HG03460 (cell line): Measurements from ENCODE around the gene FHOD3.

Source experiments
- ATAC-seq: cut with Tn5 transposase; IDR thresholded peaks from one replicate; pipeline ENCODE4 v1.9.1; 2021; ENCODE audit not compliant: unreplicated experiment

The FHOD3 gene

GRCh38 chr18:36403896-36404820, 106.6 kb downstream of the FHOD3 start:
- no peak for ATAC-seq

DNA sequence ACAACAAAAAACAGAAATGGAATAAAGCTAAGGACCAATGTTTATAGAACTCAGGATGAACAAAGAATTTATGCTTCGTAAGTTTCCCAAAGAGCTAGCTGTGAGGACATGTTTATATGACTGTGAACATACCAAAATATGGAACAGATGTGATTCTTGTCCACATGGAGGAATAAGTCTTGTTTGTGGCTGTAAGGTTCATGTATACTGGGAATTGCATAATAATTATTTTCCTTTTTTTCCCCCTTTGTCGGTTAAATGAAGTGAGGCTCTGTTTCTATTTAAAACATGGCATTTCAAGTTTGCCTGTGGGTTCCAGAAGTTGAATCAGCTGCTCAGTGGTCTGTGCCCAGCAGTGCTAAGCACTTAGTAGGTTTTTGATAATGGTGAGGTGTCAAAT, 108.1 kb downstream of the FHOD3 start:
- ATAC-seq: no peak

GRCh38 chr18:36406805-36407204, 109.3 kb downstream of the FHOD3 start:
- ATAC-seq: no peak

GRCh38 chr18:36408606-36409005, 111.1 kb downstream of the FHOD3 start:
- ATAC-seq: no peak

DNA sequence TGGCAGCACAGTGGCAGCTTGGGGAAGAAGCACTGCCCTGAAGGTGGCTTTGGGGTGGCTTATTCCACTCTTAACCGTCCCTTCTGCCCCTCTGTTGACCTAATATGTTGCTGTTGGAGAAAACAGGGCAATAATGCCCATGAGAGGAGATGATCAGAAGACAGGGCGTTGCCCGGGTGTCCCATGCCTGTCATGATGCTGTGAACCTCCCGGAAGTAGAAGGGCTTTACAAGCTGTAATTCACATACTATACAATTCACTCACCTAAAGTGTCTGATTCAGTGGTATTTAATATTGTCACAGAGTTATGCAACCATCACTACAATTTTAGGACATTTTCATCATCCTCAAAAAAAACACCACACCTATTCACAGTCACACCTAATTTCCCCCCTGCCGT, 112.3 kb downstream of the FHOD3 start:
- ATAC-seq: no peak

GRCh38 chr18:36410346-36410745, 112.8 kb downstream of the FHOD3 start:
- ATAC-seq: no peak

DNA sequence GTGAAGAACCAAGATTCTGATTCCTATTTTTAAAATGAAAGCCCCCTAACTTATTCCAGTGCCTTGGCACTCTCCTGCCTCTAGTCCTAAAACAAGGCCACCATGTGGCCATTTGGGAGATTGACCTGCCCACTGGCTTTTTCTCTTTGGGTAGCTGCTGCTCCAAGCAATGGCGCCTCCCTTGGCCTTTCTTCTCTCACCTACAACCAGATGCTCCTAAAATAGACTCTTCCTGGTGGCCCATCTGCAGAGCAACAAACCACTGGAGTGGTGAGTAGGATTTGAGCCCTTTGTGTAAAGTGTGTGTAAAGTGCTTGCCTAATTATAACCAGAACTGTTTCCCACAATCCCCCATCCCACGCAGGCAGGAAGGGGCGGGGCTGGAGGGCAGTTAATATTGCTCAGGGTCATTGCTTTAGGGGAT, 114.2 kb downstream of the FHOD3 start:
- ATAC-seq: no peak

DNA sequence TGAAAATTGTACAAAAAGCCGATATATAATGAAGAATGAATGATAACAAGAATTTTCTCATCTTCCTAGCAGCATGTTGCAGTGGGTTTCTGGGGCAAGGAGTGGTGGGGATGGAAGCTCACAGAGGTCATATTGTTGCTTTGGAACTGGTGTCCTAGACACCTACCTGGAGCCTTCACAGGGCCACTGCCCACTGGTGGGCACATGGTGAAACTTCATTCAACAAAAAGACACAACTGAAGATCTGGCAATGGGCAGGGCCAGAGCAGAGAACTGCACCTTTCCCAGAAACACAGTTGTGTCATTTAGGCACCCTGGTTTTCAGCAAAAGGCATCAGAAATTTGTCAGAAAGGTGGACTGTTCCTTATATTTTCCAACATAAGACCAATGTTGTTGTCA, 115.3 kb downstream of the FHOD3 start:
- ATAC-seq: no peak

- ATAC-seq: no peak
These were observed 117.7 kb downstream of the FHOD3 start for GRCh38 chr18:36415171-36415570.

GRCh38 chr18:36415625-36416024, 118.1 kb downstream of the FHOD3 start:
- ATAC-seq: no peak

- ATAC-seq: no peak
These were observed 121.8 kb downstream of the FHOD3 start for GRCh38 chr18:36419188-36419899.

DNA sequence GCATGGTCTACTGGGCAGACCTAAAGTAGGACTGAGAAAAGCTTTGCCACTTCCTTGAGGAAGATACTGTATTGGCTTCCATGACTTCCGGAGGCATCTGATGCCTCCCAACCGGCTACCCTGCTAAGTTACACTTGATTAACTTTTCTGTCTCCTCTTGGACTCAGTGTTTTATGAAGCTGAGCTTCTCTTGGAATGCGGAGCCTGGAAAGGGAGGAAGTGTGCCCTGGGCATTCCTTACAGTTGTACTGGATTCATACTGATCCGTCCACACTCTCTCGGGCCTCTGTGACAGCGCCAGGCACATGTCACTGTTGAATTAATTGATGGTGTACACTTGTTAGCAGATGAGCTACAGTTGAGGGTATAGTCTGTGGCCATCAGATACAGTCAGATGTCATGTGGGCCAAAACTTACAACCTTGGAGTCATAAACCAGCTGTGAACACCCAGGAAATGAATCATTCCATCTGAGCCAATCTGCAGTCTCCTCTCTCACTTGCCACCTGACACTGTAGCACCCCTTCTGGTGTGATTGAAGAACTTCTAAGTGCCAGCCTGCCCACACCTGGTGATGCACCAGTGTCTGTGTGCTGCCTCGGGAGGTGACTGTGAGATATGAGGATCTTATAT, 122.5 kb downstream of the FHOD3 start:
- no peak for ATAC-seq

DNA sequence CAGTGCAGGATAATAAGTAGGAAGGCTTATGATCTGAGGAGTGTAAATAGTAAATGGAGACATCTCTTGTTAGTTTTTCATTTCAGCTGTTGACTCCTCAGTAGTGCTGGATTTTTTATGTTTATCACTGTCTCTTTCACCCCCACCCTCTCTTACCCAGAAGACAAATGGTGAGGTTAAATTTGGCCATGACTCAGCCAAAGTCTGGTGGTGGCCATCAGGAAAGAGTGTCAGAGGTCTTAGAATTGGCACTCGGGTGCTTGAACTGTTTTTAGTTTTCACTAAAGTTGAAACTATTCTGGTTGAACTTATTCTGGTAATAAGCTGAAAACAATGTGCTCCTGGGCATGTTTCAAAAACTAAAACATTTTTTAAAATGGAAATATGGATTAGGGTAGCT, 123.3 kb downstream of the FHOD3 start:
- no peak for ATAC-seq

GRCh38 chr18:36424741-36425142, 127.2 kb downstream of the FHOD3 start:
- ATAC-seq: no peak

GRCh38 chr18:36427369-36427768, 129.9 kb downstream of the FHOD3 start:
- no peak for ATAC-seq

GRCh38 chr18:36427831-36428230, 130.3 kb downstream of the FHOD3 start:
- ATAC-seq: no peak

GRCh38 chr18:36428431-36429029, 131.0 kb downstream of the FHOD3 start:
- ATAC-seq: no peak

GRCh38 chr18:36432880-36433555, 135.5 kb downstream of the FHOD3 start:
- no peak for ATAC-seq

- ATAC-seq: no peak
These were observed 138.9 kb downstream of the FHOD3 start for GRCh38 chr18:36436387-36436786.

DNA sequence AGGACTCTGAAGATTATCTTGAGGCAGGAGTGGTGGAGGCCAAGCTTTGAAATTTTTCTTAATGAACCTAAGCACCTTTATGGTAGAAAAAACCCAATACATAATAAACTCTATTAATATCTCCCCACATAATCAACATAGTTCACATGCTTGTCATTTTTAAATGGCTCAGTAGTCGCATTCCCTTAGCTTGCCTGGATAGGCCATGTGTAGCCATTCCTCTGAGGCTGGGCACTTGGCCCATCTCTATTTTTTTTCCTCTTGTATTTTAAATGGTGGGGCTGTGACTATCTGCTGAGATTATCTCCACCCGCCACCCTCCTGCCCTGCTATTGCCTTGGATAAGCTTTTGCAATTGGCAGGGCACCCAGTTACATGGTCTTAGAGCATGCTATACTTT, 143.1 kb downstream of the FHOD3 start:
- ATAC-seq: no peak
